Dedifferentiated amniotic fluid mesenchymal stem cell (primary cell): ENCODE measurements around the gene STXBP6.
A peak's percentile ranks its signal among the peaks of the same experiment; 100 is the strongest.
"Not testable (repeated sequence)": the region's sequence is repeated elsewhere in the genome, so short reads cannot be mapped to it uniquely, and the experiment has no call there.

Source experiments
- DNase-seq: peaks from one replicate; pipeline ENCODE4 v3.0.0-alpha.2; 2016; ENCODE audit errors: extremely low spot score

STXBP6 gene

GRCh38 chr14:24986206-24986893 lies 63.6 kb downstream of the STXBP6 start:
- DNase-seq = no peak

GRCh38 chr14:24984846-24985589 lies 64.9 kb downstream of the STXBP6 start:
- DNase-seq = no peak

GRCh38 chr14:24982472-24983155 lies 67.3 kb downstream of the STXBP6 start:
- DNase-seq = peak; percentile 55

GRCh38 chr14:24979725-24980239 lies 70.2 kb downstream of the STXBP6 start:
- no peak for DNase-seq

- DNase-seq = no peak
These were observed 70.9 kb downstream of the STXBP6 start for GRCh38 chr14:24978862-24979724.

- no peak for DNase-seq
These were observed 73.3 kb downstream of the STXBP6 start for GRCh38 chr14:24976602-24977001.

- no peak for DNase-seq
These were observed 74.6 kb downstream of the STXBP6 start for GRCh38 chr14:24975393-24975792.

GRCh38 chr14:24974591-24975374 lies 75.2 kb downstream of the STXBP6 start:
- DNase-seq = no peak

GRCh38 chr14:24972844-24973243 lies 77.1 kb downstream of the STXBP6 start:
- no peak for DNase-seq

GRCh38 chr14:24971255-24971654 lies 78.7 kb downstream of the STXBP6 start:
- DNase-seq = no peak

- DNase-seq = no peak
These were observed 83.4 kb downstream of the STXBP6 start for GRCh38 chr14:24966579-24966964.

- DNase-seq = peak; percentile 98
These were observed 83.9 kb downstream of the STXBP6 start for GRCh38 chr14:24965934-24966578.

- DNase-seq = no peak
These were observed 84.4 kb downstream of the STXBP6 start for GRCh38 chr14:24965578-24965933.

GRCh38 chr14:24964591-24964990 lies 85.4 kb downstream of the STXBP6 start:
- DNase-seq = no peak

GRCh38 chr14:24964048-24964447 lies 85.9 kb downstream of the STXBP6 start:
- no peak for DNase-seq

GRCh38 chr14:24962118-24962517 lies 87.8 kb downstream of the STXBP6 start:
- not testable (repeated sequence) for DNase-seq

- DNase-seq = peak; percentile 82
These were observed 89.1 kb downstream of the STXBP6 start for GRCh38 chr14:24960816-24961215.

GRCh38 chr14:24959791-24960331 lies 90.1 kb downstream of the STXBP6 start:
- DNase-seq = no peak

- DNase-seq = peak; percentile 70
These were observed 91.7 kb downstream of the STXBP6 start for GRCh38 chr14:24958271-24958670.

GRCh38 chr14:24957814-24958213 lies 92.1 kb downstream of the STXBP6 start:
- DNase-seq = no peak
